GM18502 (cell line): Measurements from ENCODE around the gene LENEP.

Source experiments
- ATAC-seq: cut with Tn5 transposase; IDR thresholded peaks from one replicate; pipeline ENCODE4 v1.9.1; 2021; ENCODE audit warnings: mild to moderate bottlenecking; ENCODE audit not compliant: unreplicated experiment, poor library complexity

LENEP gene

DNA sequence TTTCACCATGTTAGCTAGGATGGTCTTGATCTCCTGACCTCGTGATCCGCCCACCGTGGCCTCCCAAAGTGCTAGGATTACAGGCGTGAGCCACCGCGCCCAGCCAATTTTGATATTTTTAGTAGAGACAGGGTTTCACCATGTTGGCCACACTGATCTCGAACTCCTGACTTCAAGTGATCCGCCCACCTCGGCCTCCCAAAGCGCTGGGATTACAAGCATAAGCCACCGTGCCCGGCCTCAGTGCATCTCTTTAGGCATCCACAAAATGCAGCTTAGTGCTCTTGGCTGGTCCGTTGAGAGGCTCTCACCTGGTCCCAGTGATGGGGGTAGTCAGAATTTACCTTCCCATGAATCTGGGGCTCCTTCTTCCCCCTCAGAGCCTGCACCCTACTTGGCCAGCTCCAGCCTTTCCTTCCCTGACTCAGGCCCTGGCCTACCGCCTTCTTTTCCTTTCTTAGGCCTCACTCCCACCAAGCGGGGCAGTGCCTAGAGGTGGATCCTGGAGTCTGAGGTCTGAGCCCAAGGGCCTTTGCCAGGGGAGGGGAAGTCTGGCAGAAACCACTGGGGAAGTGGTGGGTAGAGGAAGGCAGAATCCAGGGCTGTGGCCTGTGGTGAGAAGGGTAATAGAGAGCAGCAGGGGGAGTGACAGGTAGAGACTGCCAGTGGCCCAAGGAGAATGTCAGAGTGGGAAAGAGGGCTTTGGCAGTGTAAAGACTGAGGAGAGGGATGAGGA, 3.7 kb downstream of the LENEP start:
- no peak for ATAC-seq

DNA sequence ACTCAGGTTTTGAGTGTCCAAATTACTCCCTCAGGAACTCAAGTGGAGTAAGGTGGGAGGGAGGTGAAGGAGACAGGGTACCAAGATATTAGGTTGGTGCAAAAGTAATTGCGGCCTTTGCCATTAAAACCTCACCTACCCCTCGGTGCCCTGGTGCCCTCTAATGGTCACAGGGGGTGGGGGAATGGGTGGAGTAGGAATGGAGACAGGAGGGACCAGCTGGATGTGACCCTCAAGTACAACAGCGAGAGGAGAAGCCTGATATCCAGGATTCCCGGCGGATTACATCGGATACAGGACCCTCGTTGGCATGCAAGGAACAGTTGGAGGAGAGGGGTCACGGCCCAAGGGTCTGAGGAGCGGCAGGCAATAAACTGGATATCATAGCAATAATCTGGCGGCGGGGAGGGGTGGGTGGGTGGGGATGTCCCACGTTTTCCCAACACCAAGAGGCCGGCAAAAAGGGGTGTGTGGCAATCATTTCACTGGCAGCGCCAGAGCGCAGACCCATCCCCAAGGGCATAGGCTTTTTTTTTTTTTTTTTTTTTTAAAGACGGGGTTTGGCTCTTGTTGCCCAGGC, 4.9 kb downstream of the LENEP start:
- ATAC-seq, result no peak

DNA sequence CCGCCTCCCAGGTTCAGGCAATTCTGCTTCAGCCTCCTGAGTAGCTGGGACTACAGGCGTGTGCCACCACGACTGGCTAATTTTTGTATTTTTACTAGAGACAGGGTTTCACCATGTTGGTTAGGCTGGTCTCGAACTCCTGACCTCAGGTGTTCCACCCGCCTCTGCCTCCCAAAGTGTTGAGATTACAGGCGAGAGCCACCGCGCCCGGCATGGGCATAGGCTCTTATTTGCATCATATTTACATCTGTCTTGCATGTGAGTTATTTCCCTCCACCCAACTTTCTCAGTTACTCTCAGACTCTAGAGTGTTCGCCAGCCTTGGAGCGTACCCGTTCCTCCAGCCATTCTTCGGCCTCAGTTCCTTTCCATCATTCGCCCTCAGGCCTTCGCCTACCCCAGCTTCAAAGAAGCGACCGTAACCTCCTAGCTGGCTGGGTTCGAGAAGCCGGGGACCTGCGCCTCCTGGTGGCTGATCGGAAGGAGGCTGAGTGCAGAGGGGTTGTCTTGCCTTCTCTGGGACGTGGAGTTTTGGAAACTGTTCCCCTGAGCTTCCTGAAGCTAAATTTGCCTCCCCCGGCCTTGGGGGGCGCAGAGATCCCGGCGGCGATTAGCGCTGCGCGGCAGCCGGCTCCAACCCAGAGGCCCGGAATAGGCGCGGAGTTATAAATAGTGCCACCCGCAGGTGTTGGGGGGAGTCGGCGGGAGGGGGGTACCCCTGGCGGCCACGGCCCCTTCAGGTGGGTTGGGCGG, 5.6 kb downstream of the LENEP start:
- no peak for ATAC-seq

DNA sequence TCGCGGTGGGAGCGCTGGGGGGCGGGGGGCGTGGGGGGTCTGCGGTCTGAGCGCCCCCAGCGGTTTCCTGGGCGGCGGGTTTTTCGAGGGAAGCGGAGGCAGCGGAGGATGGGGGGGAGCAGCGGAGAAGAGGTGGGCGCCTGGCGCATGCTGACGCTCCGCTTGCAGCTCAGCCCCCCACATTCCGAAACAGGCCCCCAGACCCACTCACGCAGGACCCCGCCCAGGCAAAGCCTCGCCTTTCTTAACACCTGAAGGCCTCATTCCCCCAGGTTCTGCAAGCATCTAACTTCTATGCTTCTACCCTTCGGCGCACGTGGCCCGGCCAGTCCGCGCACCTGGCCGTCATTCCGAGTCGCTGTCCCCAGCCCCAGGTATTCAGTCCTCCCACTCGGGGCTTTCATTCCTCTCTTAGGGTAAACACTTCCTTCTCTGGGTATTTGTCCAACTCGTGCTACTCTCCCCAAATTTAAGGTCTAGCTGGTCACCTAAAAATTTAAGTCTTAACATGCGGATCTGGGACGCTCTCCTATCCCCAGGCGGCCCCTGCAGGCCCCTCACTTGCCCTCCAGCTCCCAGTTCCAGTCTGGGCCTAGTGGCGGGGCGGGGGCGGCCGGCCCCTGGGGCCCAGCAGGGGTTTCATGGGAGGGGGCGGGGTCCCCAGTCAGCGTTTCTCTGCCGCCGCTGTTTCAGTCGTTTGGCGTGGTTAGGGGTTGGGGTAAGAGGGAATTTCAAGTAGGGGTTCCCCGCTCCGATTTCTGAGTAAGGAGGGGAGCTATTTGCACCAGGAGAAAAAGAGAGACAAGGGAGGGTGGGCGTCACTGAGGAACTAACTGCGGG, 6.4 kb downstream of the LENEP start:
- ATAC-seq, result no peak

DNA sequence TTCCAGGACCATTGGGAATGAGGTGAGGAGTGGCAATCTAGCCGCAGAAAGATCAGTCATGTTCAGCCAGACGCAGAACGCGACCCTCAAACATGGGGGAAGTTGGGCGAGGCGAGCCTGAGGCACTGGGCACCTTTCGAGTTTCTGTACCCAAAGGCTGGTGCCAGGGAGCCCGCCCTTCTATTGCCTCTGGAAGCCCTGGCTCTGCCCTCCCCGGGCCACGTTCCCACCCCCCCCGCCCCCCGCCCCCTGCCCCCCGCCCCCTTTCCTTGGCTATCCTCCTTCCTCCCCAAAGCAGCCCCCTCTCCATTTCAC, 7.0 kb downstream of the LENEP start:
- ATAC-seq, result no peak

DNA sequence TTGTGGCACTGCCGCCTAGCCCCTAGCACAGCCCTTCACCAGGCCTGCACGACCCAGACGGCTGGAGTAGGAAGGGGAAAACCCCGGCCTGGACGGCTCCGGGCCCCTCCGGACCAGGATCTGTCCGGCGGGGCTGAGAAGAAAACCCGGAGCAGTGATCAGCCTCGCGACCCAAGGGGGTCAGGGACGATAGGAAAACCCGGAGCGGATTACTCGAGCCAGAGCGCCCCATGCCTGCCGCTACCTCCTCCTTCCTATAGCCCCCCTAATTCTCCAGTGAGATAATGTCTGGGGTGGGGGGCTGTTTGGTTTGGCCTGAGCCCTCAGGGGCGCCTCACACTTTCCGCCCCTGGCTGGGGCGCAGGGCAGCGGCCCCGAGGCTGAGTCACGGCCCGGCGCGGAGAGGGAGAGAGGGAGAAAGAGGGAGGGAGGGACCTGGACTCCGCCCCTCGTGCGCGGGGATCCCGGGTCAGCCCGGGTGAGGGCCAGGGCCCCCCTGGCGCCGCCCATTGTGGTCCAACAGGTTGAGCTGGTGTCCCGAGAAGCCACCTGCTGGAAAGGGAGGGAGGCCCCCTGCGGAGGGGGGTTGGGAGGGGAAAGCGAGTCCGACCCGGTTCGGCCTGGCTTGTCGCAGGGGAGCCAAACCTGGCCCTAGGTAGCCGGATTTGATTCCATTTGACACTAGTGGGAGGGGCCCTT, 7.5 kb downstream of the LENEP start:
- ATAC-seq, result peak; percentile 39

- ATAC-seq, result no peak
Observed at GRCh38 chr1:155001425-155001674, 8.0 kb downstream of the LENEP start.

GRCh38 chr1:155001675-155002463, 8.5 kb downstream of the LENEP start:
- peak; percentile 59 for ATAC-seq

DNA sequence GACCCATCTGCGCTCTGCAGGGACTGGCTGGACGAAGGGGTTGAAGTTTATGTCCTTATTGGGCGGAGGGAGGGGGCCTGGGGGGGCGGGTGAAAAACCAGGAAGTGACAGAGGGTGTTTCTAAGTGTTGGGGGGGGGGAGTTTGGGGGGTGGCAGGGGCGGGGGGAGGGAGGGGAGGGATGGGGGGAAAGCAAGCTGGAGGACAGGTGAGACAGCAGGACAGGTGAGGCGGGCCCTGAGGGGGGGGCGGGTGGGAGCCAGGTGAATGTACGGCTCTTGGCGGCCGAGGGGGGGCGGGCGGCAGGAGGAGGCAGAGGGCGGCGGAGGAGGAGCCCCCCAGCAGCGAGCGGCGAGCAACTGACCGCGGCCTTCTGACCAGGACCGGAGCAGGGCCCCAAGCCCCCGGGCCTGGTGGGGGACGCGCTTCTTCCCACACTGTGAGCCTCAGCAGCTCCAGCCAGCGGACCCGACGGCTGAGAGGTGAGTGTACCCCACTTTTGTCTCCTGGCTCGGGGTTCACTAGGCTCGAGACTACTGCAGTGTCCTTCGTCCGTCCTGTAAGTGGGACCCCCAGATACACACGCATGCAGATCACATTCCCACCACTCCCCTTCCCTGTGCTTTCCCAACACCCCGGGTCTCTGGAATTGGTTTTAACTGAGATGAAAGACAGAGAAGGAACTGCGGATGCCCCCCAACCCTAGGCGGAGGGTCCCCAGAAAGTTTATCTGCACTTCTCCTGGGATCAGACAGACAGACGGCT, 9.3 kb downstream of the LENEP start, which contains the start of gene ZBTB7B:
TSS of gene ZBTB7B (plus strand) at position 339 of the 763 bp plus-strand sequence. CDS start 11,859 bp downstream, outside the sequence.
- ATAC-seq, result no peak

- ATAC-seq, result no peak
Observed at GRCh38 chr1:155003227-155003765, 9.9 kb downstream of the LENEP start.

DNA sequence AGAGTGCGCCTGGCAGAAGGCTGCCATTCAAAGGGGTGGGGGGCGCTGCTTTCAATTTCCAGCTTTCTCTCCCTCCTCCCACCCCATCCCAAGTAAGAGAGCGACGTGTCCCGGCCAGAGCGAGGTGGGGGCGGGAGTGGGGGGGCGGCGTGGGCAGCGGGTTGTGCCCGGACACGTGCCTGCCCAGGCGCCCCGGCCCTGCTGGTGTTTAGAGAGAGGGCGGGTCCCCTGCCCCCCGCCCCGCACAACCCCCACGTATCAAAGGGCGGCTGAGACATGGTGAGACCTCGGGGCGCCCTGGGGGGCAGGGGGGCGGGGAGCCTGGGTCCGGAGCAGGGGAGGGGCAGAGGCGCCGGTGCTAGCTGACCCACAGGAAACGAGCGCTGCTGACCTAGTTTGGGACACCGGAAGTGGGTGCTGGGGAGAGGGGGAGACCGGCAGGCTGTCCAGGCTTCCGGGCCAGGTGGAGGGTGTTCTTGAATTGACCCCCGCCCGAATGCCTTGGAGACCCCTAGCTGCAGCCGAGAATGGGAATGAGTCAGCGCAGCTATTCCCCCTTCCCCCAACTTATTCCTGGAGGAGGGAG, 10.5 kb downstream of the LENEP start:
- no peak for ATAC-seq

- no peak for ATAC-seq
Observed at GRCh38 chr1:155004352-155005075, 11.1 kb downstream of the LENEP start.

- ATAC-seq, result no peak
Observed at GRCh38 chr1:155005076-155006011, 12.0 kb downstream of the LENEP start.

GRCh38 chr1:155006601-155007101, 13.3 kb downstream of the LENEP start:
- ATAC-seq, result no peak

DNA sequence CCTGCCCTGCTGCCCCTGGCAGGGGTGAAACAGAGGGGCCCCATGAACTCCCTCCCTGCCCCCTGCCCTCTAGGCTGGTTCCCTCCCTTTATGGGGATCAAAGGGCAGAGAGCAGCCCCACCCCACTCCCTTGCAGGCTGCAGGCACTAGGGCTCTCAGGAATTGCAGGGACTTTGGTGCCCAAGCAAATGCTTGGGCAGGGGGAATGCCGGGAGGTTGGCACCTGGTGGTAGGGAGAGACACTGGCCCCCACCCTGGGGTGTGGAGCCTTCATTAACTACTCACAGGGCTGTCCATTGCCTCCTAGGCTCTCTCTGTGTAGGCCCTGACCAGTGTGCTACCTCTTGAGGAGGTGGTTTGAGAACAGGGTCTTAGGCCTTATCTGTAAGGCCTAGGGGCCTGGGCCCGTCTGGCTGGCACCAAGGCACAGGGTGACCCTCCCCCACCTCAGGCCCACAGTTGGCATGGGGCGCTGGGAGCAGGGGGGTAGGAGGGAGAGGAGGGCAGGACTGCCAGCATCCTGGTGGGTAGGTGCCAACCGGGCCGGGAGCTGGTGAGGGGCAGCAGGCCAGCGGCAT, 14.0 kb downstream of the LENEP start:
- no peak for ATAC-seq
